NCI-H2196 (cell line): ENCODE results near the gene LYPD1.
"Not testable (repeated sequence)": the region's sequence is repeated elsewhere in the genome, so short reads cannot be mapped to it uniquely, and the experiment has no call there.

ENCODE experiments used
- DNase-seq: peaks from one replicate; lab custom pipeline; 2025; ENCODE audit not compliant: unreplicated experiment; lab: John Stamatoyannopoulos, UW

Gene LYPD1

GRCh38 chr2:132669908-132670495 lies at the start of gene LYPD1:
TSS of gene LYPD1 (minus strand) at chr2:132670205. CDS start at chr2:132669932, 273 bp downstream.
- DNase-seq, result peak; percentile 40

GRCh38 chr2:132719480-132719879 lies 49.5 kb upstream of the LYPD1 start:
- DNase-seq, result no peak

DNA sequence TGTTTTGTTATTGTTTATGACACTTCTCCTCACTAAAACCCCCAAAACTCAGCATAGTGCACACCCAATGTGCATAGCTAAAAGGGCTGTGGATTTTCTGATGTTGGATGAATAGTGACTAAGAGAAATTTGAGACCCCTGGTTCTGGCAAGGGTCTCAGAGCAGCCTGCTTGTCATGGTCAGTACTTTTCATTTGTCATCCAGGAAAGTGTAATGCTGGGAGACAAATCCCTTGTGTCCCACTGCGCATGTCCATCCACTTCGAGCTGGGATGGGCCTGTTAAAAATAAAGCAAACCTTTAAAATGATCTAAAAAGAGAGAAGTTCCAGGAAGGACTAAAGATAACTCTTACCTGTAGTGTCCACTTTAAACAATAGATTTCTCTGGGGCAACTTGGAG lies 46.9 kb upstream of the LYPD1 start:
- DNase-seq, result no peak

DNA sequence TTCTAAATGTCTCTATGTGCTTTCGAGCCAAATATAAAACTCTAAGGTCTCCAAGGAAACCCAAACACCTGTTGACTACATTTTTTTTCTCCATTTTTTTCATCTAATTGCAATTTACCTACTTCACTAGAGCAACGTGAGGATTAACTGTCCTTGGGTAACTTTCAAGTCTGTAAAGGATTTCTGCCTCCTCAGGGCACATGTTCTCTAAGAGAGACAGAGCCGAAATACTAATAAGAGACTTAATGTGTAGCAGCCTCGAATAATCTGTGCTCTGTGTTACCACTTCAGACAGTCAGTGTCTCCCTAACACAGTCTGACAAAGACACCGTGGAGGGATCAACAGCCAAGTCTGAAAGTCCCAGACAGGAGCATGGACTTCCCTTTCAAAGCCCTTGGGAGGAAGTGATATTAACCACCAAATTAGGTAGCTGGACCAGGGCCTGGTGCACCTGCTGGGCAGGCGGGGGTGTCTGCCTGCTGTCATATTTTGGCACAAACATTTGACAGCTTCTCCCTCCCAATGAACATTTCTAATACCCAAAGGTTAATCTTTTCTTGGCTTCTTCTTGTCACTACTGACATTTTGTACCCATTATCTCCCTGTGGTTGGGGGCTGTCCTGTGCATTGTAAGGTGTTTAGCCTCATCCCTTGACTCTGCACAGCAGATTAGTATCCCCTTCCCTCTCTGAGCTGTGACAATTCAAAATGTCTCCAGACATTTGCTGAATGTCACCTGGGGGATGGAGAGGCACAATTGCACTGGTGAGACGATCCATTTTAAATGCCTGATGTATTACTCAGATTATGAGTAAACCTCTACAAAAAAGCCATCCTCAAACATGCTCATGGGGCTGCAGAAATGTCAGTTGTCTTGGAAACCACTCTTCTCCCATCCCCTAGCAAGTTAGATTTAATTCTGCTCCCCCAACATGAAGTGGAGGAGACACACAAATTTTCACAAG lies 45.7 kb upstream of the LYPD1 start:
- no peak for DNase-seq

- no peak for DNase-seq
These were observed 33.4 kb upstream of the LYPD1 start for GRCh38 chr2:132703396-132703795.

DNA sequence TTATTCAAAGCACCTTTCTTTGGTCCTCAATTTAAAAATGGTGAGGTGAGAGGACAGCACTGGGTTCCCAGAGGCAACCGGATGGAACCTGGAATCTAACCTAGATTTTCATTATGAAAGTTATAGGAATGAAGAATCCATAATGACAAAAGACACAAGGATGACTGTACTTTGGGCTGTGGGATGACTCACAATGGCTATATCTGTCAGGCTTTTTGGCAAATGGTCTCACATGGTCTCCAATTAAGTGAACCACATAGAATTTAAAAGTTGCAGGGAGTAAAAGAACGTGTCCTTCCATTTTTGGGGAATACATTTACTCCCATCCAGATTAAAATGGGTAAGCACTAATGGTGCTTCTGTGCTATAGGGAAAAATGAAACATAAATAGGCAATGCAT lies 31.8 kb upstream of the LYPD1 start:
- no peak for DNase-seq

DNA sequence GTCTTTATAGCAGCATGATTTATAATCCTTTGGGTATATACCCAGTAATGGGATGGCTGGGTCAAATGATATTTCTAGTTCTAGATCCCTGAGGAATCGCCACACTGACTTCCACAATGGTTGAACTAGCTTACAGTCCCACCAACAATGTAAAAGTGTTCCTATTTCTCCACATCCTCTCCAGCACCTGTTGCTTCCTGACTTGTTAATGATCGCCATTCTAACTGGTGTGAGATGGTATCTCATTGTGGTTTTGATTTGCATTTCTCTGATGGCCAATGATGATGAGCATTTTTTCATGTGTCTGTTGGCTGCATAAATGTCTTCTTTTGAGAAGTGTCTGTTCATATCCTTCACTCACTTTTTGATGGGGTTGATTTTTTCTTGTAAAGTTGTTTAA lies 29.8 kb upstream of the LYPD1 start:
- not testable (repeated sequence) for DNase-seq

GRCh38 chr2:132698347-132698746 lies 28.3 kb upstream of the LYPD1 start:
- not testable (repeated sequence) for DNase-seq

DNA sequence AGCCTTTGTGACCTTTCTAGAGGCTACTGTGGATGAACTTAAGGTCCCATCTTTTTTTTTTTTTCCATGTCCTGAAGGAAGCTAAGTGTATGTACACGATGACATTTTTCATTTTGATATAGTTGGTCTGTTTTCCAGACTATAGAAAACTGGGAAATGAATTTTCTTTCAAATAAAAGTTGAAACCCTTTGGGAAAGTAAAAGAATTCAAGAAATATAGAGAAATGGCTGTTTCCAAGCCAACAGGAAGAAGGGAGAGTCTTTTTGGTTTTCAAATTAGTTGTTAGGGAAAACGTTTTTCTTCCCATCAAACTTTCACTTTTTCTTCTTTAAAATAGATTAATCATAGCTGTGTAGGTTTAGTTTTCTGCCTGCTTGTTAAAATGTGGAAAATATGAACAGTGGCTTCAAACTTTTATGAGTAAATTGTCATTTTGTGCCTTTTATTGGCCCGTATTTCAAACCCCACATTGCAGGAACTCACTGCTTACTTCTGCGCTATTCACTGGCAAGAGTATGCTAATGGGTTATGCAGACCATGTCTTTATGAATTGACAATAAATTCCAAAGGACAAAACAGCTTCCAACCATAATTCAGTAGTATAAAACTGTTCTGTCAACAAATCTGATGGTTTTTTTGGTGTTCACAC lies 27.7 kb upstream of the LYPD1 start:
- no peak for DNase-seq

- DNase-seq, result no peak
These were observed 22.8 kb upstream of the LYPD1 start for GRCh38 chr2:132692816-132693215.

DNA sequence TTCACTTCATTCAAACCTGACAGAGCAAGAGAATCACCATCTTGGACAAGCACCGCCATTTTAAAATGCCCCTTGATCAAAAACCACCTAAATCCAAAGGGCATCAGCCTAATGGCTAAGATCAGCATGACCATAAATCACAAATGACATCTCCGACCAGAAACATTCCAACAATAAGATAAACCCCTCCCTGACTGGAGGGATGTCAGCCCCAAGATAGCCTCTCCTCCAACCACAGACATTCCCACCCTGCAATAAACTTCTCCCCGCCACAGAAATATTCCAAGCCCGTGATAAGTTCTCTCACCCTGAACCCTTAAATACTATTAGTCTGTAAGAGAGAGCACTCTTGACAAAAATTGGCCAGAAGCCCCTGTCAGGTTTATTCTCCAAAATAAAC lies 21.6 kb upstream of the LYPD1 start:
- DNase-seq, result no peak

GRCh38 chr2:132690664-132691303 lies 20.8 kb upstream of the LYPD1 start:
- no peak for DNase-seq

GRCh38 chr2:132681766-132682165 lies 11.8 kb upstream of the LYPD1 start:
- no peak for DNase-seq

- DNase-seq, result no peak
These were observed 10.5 kb upstream of the LYPD1 start for GRCh38 chr2:132680544-132680943.

DNA sequence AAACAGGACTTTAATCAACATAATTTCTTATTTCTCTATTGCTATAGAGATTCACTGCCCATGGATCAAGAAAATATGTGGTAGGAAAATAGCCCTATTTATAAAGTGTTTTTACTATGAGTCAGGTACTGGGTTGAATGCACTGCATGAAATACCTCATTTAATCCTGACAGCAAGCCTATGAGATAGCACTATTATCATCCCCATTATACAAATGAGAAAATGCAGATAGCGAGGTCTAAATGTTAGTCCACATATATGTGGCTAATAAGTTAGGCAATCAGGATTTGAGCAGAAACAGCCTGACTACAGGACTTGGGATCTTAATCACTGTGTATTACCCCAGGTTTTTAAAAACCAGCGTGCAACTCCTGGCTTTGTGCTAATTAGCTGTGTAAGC lies 8.5 kb upstream of the LYPD1 start:
- DNase-seq, result no peak

- no peak for DNase-seq
These were observed 7.7 kb upstream of the LYPD1 start for GRCh38 chr2:132677661-132678060.

DNA sequence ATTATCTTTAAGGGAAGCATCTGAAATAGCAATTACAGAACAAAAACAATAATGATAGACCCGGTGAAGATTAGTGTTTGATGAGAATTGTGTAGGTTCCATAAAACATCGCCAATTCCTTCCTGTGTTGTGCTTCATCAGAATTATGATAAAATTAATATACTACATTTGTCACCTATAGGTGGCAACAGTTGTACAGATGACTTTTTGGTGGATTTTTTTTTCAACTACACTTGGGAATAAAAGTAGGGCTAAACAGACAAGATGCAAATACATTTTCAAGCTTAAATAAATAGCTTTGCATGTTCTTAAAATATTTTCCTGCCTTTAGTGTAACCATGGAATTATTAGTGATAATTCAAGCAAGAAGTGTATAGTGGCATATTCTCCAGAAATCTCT lies 7.0 kb upstream of the LYPD1 start:
- no peak for DNase-seq

DNA sequence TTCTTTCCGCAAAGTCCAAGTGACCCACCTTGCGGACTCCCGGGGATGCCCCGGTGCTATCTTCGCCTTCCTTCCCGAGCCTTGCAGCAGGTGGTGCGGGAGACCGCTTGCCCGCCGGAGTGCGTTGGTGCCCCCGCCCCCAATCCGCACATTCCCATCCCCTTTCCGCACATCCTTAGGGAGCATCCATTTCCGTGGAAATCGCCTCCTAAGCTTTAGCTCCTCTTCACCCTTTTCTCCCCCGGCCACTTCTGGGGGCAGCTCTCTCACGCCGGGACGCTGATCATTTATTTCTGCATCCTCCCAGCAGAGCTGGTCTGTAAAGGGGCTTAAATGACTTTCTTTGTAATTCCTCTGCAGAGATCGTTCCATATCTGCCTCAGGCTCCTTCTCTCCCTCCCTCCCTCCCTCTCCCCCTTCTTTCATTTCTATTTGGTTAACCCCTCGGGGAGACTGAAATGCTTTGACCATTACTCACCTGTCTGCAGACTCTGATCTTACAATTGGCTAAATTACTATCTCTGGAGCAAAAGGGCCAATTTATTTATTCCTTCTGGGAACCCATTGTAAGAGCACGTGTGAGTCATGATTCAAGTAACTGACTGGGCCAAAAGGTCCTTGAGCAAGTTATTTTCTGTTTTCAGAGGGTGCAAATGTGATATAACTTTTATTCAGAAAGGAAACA lies 1.3 kb upstream of the LYPD1 start:
- no peak for DNase-seq

GRCh38 chr2:132670496-132671150 lies 618 bp upstream of the LYPD1 start:
- peak; percentile 50 for DNase-seq
